HG02678 (cell line): ENCODE results near the gene TP53I13.

ENCODE experiments used
- ATAC-seq: cut with Tn5 transposase; IDR thresholded peaks from one replicate; pipeline ENCODE4 v1.9.1; 2021; ENCODE audit warnings: mild to moderate bottlenecking, moderate library complexity; ENCODE audit not compliant: unreplicated experiment

TP53I13 gene

GRCh38 chr17:29614349-29615047, 46.0 kb downstream of the TP53I13 start:
- ATAC-seq = no peak

GRCh38 chr17:29615048-29615385, 46.5 kb downstream of the TP53I13 start:
- ATAC-seq = no peak

GRCh38 chr17:29615492-29616299, 47.2 kb downstream of the TP53I13 start:
- ATAC-seq = peak; percentile 62

- ATAC-seq = no peak
Measured at GRCh38 chr17:29616300-29617048, 48.0 kb downstream of the TP53I13 start.

- peak; percentile 51 for ATAC-seq
Measured at GRCh38 chr17:29617125-29617480, 48.6 kb downstream of the TP53I13 start.

- no peak for ATAC-seq
Measured at GRCh38 chr17:29617481-29618271, 49.2 kb downstream of the TP53I13 start.

- ATAC-seq = no peak
Measured at GRCh38 chr17:29618272-29619065, 50.0 kb downstream of the TP53I13 start.

- no peak for ATAC-seq
Measured at GRCh38 chr17:29619251-29619650, 50.8 kb downstream of the TP53I13 start.

- ATAC-seq = no peak
Measured at GRCh38 chr17:29620271-29620670, 51.8 kb downstream of the TP53I13 start.

GRCh38 chr17:29620779-29621500, 52.4 kb downstream of the TP53I13 start:
- no peak for ATAC-seq

GRCh38 chr17:29621751-29622194, 53.3 kb downstream of the TP53I13 start:
- ATAC-seq = no peak
